Stomach (tissue), 9 donors: ENCODE results near the gene SACM1L. TPM values are rescaled to one million over a fixed set of nuclear protein-coding genes. Genes with fewer than 3 reads are reported as not detected.

ENCODE experiments used
- DNase-seq, 2 donors: peaks; one replicate each; pipeline versions ENCODE4 v3.0.0 to v3.0.0-alpha.2; 2013 to 2019
- H3K27ac ChIP-seq, 5 donors: fragments of 200-600 bp in 4 of 5; sonication (generic) in 4 of 5; one replicate each; pipeline ENCODE4 v1.5.1; 2013 to 2019; ENCODE audit warnings: mild to moderate bottlenecking in 1 of 5, moderate library complexity in 1 of 5
- H3K27me3 ChIP-seq, 3 donors: fragments of 200-600 bp; sonication (generic); one replicate each; pipeline ENCODE4 v1.5.1; 2017 to 2019; ENCODE audit warnings: mixed run types in 1 of 3
- H3K36me3 ChIP-seq, 4 donors: fragments of 200-600 bp; sonication (generic); 1 replicate in 3 of 4; 2 replicates in 1 of 4; pipeline ENCODE4 v1.5.1; 2016 to 2019
- H3K4me1 ChIP-seq, 4 donors: fragments of 200-600 bp; sonication (generic); one replicate each; pipeline ENCODE4 v1.5.1; 2016 to 2019
- H3K4me3 ChIP-seq, 4 donors: fragments of 200-600 bp; sonication (generic) in 3 of 4; one replicate each; pipeline ENCODE4 v1.5.1; 2016 to 2019; ENCODE audit warnings: mild to moderate bottlenecking in 1 of 4
- H3K9me3 ChIP-seq, 4 donors: fragments of 200-600 bp; sonication (generic); one replicate each; pipeline ENCODE4 v1.5.1; 2016 to 2019
- EP300 ChIP-seq: sonication (generic); formaldehyde crosslinking; IDR thresholded peaks from one replicate; pipeline ENCODE4 v1.6.1; 2017; ENCODE audit warnings: antibody characterized with exemption
- POLR2A ChIP-seq, 4 donors: fragments of 450-650 bp; IDR thresholded peaks; one replicate each; pipeline ENCODE4 v1.6.1; 2016; ENCODE audit warnings: antibody characterized with exemption in 4 of 4, control low read depth in 2 of 4, mild to moderate bottlenecking in 1 of 4, moderate library complexity in 1 of 4
- POLR2AphosphoS5 ChIP-seq, 3 donors: sonication (generic); formaldehyde crosslinking; IDR thresholded peaks; one replicate each; pipeline ENCODE4 v1.6.1; 2016; ENCODE audit warnings: antibody characterized with exemption in 3 of 3
- WGBS, 5 donors: extraction: QIAGEN DNeasy Blood & Tissue Kit in 3 of 5; methylation state at CpG; one replicate each; pipeline versions ENCODE4 v1.1.5 to v1.1.7; 2013 to 2018; 5-methylcytosine and 5-hydroxymethylcytosine counted together
- intact Hi-C: fragments of 100-400 bp; cut with DNase I; formaldehyde crosslinking; loops from one replicate; pipeline ENCODE4 v1.15.1; 2023; ENCODE audit warnings: low total_unique reads
- polyA plus RNA-seq, 3 donors: library from polyadenylated mRNA; stranded (reverse); fragments of 200-250 nt; gene quantifications; one replicate each; pipeline ENCODE4 v1.2.3, GENCODE V29; 2013
- total RNA-seq, 5 donors: library from RNA; depleted of rRNA; stranded (reverse); fragments of >200 nt; gene quantifications; one replicate each; pipeline versions ENCODE4 v1.1.0 to v1.2.3, GENCODE V29; 2014 to 2016
- TF ChIP-seq, protein P1 (sequence below), 7 experiments: fragments of 450-650 bp in 4 of 7; fragments of 200-600 bp in 3 of 7; sonication (generic) in 3 of 7; IDR thresholded peaks; one replicate each; pipeline ENCODE4 v1.5.1; 2016 to 2019; ENCODE audit warnings: antibody characterized with exemption in 7 of 7, control low read depth in 2 of 7, mild to moderate bottlenecking in 1 of 7
- donor health status: healthy with polysubstance abuse.
- donor health status: Bipolar disorder and iron deficiency.
- donor health status: healthy.

SACM1L gene
- total and polyA plus RNA-seq, 8 donors, result 9.8 to 118 (median 30.8) TPM

DNA sequence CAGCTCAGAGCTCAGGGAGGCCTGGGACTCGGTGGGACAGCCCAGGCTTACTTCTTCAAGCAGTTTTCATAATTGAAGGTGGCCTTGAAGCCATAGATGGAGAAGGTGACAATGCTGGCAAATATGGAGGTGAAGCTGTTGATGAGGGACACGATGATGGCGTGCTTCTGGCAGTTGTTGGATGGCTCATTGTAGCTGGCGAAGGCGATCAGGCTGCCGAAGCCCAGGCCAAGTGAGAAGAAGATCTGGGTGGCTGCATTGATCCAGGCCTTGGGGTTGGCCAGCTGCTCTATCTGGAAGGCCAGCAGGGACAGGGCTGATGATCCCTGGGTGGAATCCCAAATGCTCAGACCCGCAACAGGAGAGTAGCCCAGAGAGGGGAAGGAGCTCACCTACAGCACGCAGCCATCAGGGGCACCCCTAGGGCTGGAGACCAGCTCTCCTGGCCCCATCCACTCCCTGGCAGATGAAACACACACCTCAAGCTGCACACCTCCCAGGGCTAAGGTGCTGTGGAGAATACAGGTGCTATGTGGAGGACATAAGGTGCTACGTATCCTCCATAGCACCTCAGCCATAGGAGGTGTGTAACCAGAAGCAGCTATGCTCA is 82.1 kb downstream of the SACM1L start:
- peak in 1 of 2 donors; percentile 4 for DNase-seq
- H3K27me3 ChIP-seq, result peaks cover 0 to 2% (median 0%) of the 10 kb centered on the region in 3 donors
- no peaks in the 10 kb centered on the region for H3K4me1 ChIP-seq
- H3K27ac ChIP-seq, result no peak overlapping the region
- H3K4me3 ChIP-seq, result no peak overlapping the region
- H3K36me3 ChIP-seq, result no peaks in the 10 kb centered on the region
- WGBS, 5 donors, result 95 to 97% (median 96%) methylated on average over 7 to 9 of the region's 9 CpGs
- TF ChIP-seq POLR2AphosphoS5 (IDR thresholded peaks at IDR 0.05) (no peak), EP300 (no peak), POLR2A (IDR thresholded peaks at IDR 0.05) (no peak)
- TF ChIP-seq, protein P1, sequence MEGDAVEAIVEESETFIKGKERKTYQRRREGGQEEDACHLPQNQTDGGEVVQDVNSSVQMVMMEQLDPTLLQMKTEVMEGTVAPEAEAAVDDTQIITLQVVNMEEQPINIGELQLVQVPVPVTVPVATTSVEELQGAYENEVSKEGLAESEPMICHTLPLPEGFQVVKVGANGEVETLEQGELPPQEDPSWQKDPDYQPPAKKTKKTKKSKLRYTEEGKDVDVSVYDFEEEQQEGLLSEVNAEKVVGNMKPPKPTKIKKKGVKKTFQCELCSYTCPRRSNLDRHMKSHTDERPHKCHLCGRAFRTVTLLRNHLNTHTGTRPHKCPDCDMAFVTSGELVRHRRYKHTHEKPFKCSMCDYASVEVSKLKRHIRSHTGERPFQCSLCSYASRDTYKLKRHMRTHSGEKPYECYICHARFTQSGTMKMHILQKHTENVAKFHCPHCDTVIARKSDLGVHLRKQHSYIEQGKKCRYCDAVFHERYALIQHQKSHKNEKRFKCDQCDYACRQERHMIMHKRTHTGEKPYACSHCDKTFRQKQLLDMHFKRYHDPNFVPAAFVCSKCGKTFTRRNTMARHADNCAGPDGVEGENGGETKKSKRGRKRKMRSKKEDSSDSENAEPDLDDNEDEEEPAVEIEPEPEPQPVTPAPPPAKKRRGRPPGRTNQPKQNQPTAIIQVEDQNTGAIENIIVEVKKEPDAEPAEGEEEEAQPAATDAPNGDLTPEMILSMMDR (IDR thresholded peaks at IDR 0.05), result no peak
- intact Hi-C loops, result no loop called here
- H3K9me3 ChIP-seq, result no peaks in the 10 kb centered on the region

DNA sequence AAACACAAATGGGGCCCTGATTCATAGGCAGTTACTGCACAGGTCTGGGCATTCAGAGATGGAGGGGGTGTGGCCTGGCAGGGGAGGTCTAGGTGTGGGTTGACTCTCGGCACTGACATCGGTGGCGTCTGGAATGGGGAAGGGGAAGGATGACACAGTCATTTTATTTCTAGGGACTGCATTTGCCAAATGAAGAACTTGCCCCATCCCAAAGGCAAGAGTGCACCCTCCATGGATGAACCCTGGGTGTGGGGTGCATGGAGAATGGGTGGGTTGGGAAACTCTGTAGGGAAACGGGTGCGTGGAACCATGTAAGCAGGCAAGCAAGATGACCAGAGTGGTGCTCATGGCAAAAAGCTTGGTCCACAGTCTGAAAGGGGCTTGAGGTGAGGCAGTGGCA is 82.6 kb downstream of the SACM1L start:
- no peaks in the 10 kb centered on the region for H3K4me1 ChIP-seq
- peak in 1 of 2 donors; percentile 7 for DNase-seq
- H3K4me3 ChIP-seq, result no peak overlapping the region
- H3K27me3 ChIP-seq, result peaks cover 0 to 7% (median 0%) of the 10 kb centered on the region in 3 donors
- H3K27ac ChIP-seq, result no peak overlapping the region
- intact Hi-C loops, result no loop called here
- H3K9me3 ChIP-seq, result no peaks in the 10 kb centered on the region
- no peaks in the 10 kb centered on the region for H3K36me3 ChIP-seq
- 80 to 96% (median 88%) methylated on average over 5 of the region's 5 CpGs for WGBS, 5 donors
- TF ChIP-seq POLR2A (IDR thresholded peaks at IDR 0.05) (no peak), POLR2AphosphoS5 (IDR thresholded peaks at IDR 0.05) (no peak), EP300 (no peak)
- TF ChIP-seq, protein P1 (IDR thresholded peaks at IDR 0.05), result no peak

DNA sequence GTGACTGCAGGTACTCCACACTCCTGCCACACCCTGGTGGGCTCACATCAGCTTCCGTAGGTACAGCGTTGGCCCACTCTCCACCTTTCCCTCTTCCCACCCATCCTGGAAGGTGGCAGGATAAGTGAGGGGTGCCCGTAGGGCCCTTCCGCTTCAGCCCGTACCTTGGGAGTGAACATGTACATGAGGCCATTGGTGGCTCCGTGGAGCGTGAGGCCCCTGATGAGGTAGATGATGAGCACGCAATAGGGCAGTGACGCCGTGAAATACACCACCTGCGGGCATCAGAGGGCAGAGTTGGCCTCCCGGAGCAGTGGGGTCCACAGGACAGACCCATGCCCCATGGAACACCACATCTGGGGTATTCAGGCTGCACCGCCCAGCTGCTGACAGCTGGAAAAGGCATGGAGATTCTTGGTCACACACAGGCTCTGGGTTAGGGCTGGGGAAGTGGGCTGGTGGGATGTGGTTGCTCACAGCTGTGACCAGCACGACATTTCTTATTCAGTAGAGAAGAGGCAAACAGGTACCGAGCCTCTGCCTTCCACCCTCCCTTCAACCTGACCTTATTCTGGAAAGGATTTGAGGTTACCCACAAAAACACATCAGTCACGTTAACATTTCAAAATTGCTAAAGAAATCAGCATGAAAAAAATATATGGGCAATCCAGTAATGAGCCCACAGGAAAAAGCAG is 83.3 kb downstream of the SACM1L start:
- intact Hi-C loops, result no loop called here
- Histone ChIP-seq H3K27me3 (peaks cover 0 to 7% (median 0%) of the 10 kb centered on the region in 3 donors), H3K9me3 (no peaks in the 10 kb centered on the region), H3K4me3 (no peak overlapping the region), H3K4me1 (no peaks in the 10 kb centered on the region), H3K36me3 (no peaks in the 10 kb centered on the region), H3K27ac (no peak overlapping the region)
- peak in 1 of 2 donors; percentile 19 for DNase-seq
- 88 to 92% (median 91%) methylated on average over 8 to 16 of the region's 16 CpGs for WGBS, 5 donors
- TF ChIP-seq POLR2A (IDR thresholded peaks at IDR 0.05), result no peak
- no peak for TF ChIP-seq POLR2AphosphoS5 (IDR thresholded peaks at IDR 0.05)
- no peak for TF ChIP-seq EP300

DNA sequence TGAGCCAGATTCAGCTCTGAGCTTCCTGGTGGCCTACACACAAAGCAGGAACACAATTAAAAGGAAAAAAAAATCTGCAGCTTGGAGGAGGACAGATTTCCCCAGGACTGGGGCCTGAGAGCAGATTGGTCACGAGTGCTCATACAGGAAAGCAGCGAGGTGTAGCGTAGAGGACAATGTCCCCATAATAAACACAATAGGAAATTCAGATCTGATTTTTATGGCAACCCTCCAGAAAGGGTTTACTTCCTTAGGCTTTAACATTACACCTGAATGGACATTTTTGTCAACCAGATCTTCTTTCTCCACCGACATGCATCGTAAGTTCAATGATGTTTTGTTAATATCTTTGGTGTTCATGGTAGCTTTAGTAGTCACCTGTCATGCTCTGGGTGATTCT is 83.9 kb downstream of the SACM1L start:
- peak in 1 of 2 donors; percentile 3 for DNase-seq
- Histone ChIP-seq H3K36me3 (no peaks in the 10 kb centered on the region), H3K27me3 (peaks cover 0 to 7% (median 0%) of the 10 kb centered on the region in 3 donors), H3K9me3 (no peaks in the 10 kb centered on the region), H3K27ac (no peak overlapping the region), H3K4me1 (no peaks in the 10 kb centered on the region), H3K4me3 (no peak overlapping the region)
- intact Hi-C loops, result no loop called here
- 74 to 94% (median 85%) methylated on average over 5 of the region's 5 CpGs for WGBS, 5 donors
- TF ChIP-seq EP300, result no peak
- TF ChIP-seq, protein P1 (IDR thresholded peaks at IDR 0.05), result no peak
- TF ChIP-seq POLR2A (IDR thresholded peaks at IDR 0.05), result no peak
- TF ChIP-seq POLR2AphosphoS5 (IDR thresholded peaks at IDR 0.05), result no peak
